ENCODE data around the gene SPARCL1.
A peak's percentile ranks its signal among the peaks of the same experiment; 100 is the strongest.
"Not testable (repeated sequence)": the region's sequence is repeated elsewhere in the genome, so short reads cannot be mapped to it uniquely, and the experiment has no call there.

SPARCL1 gene

GRCh38 chr4:87529187-87529586 lies at the start of gene SPARCL1:
Gene SPARCL1 (minus strand): TSS chr4:87529376. CDS start chr4:87499574, 29,802 bp downstream.
- no peak for DNase-seq

DNA sequence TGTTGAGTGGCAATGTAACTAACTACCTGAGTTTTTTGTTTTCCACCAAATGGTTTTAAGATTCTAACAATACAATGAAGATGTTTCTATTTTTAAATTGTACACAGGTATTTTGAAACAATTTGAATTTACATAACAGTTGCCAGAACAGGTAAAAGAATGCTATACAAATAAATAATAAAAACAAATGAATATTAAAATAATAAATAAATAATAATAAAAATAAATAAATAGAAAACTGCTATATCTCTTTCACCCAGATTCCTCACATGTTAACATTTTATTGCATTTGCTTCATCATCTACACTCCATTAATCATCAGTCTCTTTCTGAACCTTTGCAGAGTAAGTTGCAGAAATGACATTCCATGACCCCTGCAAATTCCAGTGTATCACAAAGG lies 46.8 kb upstream of the SPARCL1 start:
- DNase-seq, result no peak

GRCh38 chr4:87575408-87575807 lies 46.2 kb upstream of the SPARCL1 start:
- DNase-seq, result no peak

- DNase-seq, result no peak
Observed at GRCh38 chr4:87574996-87575395, 45.8 kb upstream of the SPARCL1 start.

GRCh38 chr4:87574376-87574775 lies 45.2 kb upstream of the SPARCL1 start:
- DNase-seq, result not testable (repeated sequence)

DNA sequence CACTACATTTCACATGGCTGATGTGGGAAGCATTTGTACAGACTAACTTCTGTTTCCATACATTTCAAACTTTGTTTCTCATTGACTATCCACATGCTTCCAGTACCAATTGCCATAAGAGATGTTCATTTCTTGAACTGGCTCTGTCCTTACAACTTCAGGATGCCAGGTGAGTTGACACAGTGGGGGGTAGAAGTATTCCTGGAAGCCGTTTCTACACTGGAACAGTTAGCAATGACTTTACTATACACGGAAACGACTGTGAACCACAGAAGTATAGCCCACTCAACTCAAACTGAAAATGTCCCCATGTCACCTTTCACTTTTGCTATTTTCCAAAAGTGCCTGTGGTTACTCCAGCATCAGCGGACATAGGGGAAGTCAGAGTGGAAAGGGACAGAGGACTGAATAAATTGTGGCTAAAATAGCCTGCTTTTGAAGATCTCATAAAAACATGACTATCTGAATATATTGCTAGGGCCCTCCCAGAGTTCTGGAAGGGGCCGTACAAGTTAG lies 41.2 kb upstream of the SPARCL1 start:
- no peak for DNase-seq

DNA sequence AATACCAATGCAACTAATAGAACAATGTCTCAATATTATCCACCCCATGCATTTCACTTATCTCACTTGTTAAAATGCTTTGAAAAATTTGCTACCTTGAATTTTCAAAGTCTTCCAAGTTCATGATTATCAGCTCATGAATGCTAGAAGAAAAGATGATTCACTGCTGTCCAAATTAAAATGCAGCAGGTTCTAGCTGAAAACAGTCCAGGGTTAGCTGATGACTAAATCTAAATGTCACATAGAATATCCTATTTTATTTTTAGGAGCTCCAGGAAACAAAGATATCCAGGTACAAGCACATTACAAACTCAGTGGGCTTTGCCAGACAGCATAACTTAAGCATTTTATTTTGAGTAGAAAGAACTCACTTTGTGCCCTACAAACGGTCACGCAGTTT lies 38.0 kb upstream of the SPARCL1 start:
- DNase-seq, result no peak

DNA sequence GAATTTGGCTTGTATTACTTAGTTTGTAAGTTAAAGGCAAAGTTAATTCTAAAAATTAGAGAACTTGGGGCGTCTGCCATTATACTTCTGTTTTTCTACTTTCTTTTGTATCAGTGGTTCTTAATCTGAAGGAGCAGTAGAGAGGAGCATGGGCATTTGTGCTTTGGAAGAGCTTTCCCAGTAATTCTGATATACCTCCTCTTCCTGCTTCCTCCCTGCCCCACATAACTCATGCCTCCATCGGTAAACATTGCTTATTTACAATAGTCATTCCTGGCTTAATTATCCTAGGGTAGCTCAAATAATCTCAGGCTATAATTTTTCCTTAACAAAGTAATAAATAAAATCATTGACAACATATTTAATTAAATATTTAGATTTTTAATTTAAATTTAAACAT lies 37.1 kb upstream of the SPARCL1 start:
- no peak for DNase-seq

- no peak for DNase-seq
Observed at GRCh38 chr4:87565746-87566145, 36.6 kb upstream of the SPARCL1 start.

DNA sequence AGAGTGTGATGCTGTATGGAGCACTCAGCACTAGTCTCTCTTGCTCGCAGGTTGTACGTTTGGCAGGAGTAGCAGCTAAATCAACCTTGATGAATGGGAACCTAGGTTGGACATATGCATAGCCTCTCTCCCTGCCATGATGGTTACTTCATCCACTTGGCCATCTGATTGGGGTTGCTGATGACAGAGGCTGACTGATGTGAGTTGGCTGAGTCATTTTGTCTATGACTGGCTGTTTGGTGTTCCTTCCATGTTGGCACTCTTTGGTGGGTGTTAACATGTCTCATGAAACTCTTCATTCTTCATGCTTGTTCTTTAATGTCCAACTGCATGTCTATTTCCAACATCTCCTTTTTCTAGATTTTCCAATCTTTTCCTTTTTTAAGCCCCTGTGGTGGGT lies 31.6 kb upstream of the SPARCL1 start:
- DNase-seq, result no peak

- peak; percentile 64 for DNase-seq
Observed at GRCh38 chr4:87559090-87559837, 30.1 kb upstream of the SPARCL1 start.

DNA sequence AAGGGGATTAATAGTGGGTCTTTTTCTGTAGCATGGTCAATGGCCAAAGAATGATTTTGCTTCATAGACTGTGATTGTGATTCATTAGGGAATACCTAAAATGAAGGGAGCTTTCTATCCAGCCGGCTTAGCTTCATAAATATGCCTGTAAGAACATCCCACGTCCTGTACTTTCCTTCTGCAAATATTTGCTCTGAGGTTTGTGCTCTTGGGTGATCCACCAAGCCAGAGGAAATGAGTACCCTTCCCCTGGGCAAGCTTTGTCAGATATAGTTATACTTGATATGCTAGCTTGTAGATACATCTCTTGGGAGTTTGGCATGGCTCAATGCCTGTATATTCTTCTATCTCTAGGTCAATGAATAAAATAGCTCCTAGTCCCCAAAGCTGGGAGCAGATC lies 28.2 kb upstream of the SPARCL1 start:
- no peak for DNase-seq

DNA sequence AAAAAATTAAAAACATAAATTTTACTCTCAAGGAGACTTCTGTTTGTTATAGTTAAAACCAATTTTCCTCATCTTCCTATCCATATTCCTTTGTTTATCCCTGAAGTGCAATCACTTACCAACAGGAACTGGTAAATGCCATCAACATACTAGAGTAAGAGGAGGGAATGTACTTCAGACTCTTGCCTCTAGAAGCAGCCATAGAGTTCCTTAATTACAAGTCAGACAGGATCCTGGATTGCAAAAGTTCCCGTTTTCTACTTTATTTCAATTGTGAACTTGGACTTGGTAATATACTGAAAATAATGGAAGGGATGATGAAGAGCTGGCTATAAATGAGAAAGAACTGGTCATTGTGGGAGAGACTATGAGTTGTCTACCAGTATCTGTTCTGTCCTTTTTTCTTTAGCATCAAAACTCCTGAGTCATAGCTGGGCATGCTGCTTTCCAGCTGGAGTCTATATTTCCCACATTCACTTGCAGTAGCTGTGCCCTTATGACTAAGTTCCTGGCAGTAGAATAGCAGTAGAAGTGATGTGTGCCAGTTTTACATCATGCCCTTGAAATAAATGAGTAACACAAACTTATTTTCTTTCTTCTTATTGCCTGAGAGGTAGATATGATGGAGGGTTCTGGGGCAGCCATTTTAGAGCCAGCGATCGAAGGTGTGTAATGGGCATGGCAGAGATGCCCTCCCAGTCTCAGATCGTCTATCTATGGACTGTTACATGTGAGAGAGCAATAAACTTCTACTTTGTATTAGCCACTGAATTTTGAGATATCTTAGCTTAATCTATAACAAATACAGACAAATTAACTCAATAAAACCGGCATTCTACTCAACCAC lies 26.8 kb upstream of the SPARCL1 start:
- no peak for DNase-seq

GRCh38 chr4:87553182-87553581 lies 24.0 kb upstream of the SPARCL1 start:
- DNase-seq, result no peak

GRCh38 chr4:87551361-87551760 lies 22.2 kb upstream of the SPARCL1 start:
- no peak for DNase-seq

DNA sequence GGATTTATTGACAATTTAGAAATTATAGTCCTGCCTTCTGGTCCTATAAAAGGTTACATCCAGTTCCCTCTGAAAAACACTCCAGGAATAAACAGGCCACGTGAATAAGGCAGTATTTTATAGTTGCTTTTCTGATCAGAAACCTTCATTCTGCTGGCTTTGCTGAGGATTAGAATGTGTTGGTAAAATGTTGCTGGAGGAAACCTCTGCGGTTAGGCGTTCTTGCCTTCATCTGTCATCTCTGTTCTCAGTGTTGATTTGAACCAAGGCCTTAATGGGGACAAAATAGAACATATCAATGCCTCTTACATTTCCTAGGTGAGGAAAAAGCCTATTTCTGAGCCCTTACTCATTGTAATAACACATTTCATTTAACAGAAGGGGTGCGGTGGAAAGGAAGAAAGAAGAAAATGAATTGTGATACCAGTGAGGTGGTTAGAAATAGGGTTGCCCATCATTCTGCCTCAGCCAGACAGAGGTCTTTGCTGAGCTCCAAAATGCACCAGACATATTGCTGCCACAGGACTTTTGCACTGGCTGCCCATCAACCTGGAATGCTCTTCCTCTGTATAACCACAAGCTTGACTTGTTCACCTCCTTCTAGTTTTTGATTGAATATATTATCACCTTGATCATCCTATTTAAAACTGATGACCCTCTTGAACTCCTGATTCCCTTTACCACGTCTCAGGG lies 18.0 kb upstream of the SPARCL1 start:
- DNase-seq, result no peak

GRCh38 chr4:87545052-87545451 lies 15.9 kb upstream of the SPARCL1 start:
- no peak for DNase-seq

DNA sequence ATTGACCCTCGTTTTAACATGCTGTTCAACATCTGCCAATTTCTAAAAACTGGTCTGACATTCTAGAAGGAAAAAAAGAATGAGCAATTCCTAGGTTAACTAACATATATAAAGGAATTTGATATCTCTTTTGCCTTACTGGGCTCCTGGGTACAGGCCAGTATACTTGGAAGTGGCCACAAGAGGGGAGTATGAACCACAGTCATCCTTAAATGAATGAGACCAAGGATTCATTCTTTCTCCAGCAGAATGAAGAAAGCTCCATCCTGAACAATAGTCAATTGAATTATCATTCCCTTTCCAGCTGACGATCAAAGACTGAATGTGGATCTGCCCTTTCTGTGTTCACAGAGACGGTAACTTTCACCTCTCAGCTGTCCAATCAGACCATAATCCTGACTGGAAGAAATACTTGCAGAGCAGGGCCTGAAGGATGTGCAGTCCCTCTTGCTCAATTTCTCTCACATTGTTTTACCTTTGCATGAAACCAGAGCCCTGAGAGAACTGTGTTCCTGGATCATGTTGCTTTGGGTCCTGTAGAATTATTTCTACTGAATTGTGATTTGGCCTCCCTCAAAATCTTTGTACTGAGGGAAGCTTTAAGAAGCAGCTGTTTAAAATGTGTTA lies 14.8 kb upstream of the SPARCL1 start:
- no peak for DNase-seq

- DNase-seq, result no peak
Observed at GRCh38 chr4:87542734-87543312, 13.6 kb upstream of the SPARCL1 start.

GRCh38 chr4:87541956-87542709 lies 13.0 kb upstream of the SPARCL1 start:
- DNase-seq, result no peak

GRCh38 chr4:87541521-87541920 lies 12.3 kb upstream of the SPARCL1 start:
- no peak for DNase-seq
